ENCODE data around the gene LETM1. TPM values are rescaled to one million over a fixed set of nuclear protein-coding genes. Genes with fewer than 3 reads are reported as not detected.

The LETM1 gene
- total and polyA plus RNA-seq, 2 of the 13 experiments (the other 11 are each of a cell fraction or from before 2014, with no cell fraction given): 9.7 to 41.6 TPM

DNA sequence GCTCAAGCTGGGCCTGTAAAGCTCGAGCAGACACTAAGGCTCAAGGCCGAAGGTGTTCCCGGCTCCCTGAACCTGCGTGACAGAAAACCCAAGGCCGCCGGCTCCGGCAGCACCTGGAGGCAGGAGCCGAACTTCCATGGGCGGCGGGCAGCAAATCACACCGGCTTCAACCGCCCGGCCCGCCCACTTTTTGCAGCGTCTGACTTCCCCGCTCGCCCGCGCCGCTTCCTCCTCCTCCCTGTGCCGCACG lies 14.3 kb upstream of the LETM1 start (continued):
- TF ChIP-seq HNF1A (IDR thresholded peaks at IDR 0.05; ENCODE audit: low read depth): no peak
- no peak for TF ChIP-seq HNF1A (CRISPR knock-in tag; IDR thresholded peaks at IDR 0.05; ENCODE audit: borderline replicate concordance)
- 0 out of 2 replicates have a peak, but pooled peaks have one; percentile 68 for TF ChIP-seq ZNF619 (CRISPR knock-in tag; IDR thresholded peaks at IDR 0.05)
- TF ChIP-seq LCORL (IDR thresholded peaks at IDR 0.05): no peak
- 0 out of 2 replicates have a peak, but pooled peaks have one; percentile 52 for TF ChIP-seq LCORL (CRISPR knock-in tag; IDR thresholded peaks at IDR 0.05)
- no peak for TF ChIP-seq TARDBP (CRISPR knock-in tag; IDR thresholded peaks at IDR 0.05)
- TF ChIP-seq NKX3-1 (CRISPR knock-in tag; IDR thresholded peaks at IDR 0.05): no peak
- TF ChIP-seq, protein P1, sequence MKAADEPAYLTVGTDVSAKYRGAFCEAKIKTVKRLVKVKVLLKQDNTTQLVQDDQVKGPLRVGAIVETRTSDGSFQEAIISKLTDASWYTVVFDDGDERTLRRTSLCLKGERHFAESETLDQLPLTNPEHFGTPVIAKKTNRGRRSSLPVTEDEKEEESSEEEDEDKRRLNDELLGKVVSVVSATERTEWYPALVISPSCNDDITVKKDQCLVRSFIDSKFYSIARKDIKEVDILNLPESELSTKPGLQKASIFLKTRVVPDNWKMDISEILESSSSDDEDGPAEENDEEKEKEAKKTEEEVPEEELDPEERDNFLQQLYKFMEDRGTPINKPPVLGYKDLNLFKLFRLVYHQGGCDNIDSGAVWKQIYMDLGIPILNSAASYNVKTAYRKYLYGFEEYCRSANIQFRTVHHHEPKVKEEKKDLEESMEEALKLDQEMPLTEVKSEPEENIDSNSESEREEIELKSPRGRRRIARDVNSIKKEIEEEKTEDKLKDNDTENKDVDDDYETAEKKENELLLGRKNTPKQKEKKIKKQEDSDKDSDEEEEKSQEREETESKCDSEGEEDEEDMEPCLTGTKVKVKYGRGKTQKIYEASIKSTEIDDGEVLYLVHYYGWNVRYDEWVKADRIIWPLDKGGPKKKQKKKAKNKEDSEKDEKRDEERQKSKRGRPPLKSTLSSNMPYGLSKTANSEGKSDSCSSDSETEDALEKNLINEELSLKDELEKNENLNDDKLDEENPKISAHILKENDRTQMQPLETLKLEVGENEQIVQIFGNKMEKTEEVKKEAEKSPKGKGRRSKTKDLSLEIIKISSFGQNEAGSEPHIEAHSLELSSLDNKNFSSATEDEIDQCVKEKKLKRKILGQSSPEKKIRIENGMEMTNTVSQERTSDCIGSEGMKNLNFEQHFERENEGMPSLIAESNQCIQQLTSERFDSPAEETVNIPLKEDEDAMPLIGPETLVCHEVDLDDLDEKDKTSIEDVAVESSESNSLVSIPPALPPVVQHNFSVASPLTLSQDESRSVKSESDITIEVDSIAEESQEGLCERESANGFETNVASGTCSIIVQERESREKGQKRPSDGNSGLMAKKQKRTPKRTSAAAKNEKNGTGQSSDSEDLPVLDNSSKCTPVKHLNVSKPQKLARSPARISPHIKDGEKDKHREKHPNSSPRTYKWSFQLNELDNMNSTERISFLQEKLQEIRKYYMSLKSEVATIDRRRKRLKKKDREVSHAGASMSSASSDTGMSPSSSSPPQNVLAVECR (CRISPR knock-in tag; IDR thresholded peaks at IDR 0.05; ENCODE audit: borderline replicate concordance): no peak
- peak; percentile 78 for TF ChIP-seq SP5 (CRISPR knock-in tag; IDR thresholded peaks at IDR 0.05; ENCODE audit: borderline replicate concordance, low read depth)
- TF ChIP-seq ZBTB8A (CRISPR knock-in tag; IDR thresholded peaks at IDR 0.05; ENCODE audit: borderline replicate concordance, low read depth): no peak
- TF ChIP-seq ZNF792 (CRISPR knock-in tag; IDR thresholded peaks at IDR 0.05): peak; percentile 51
- no peak for TF ChIP-seq NR2F1 (CRISPR knock-in tag; IDR thresholded peaks at IDR 0.05)
- TF ChIP-seq ZNF12 (CRISPR knock-in tag; IDR thresholded peaks at IDR 0.05): no peak
- no peak for TF ChIP-seq SETDB1 (CRISPR knock-in tag; IDR thresholded peaks at IDR 0.05; ENCODE audit: borderline replicate concordance)
- TF ChIP-seq TERF1 (CRISPR knock-in tag; IDR thresholded peaks at IDR 0.05): no peak
- TF ChIP-seq SOX6 (IDR thresholded peaks at IDR 0.05): no peak
- TF ChIP-seq SOX6 (CRISPR knock-in tag; IDR thresholded peaks at IDR 0.05): 0 out of 2 replicates have a peak, but pooled peaks have one; percentile 41
- peak; percentile 63 for TF ChIP-seq AGO1 (IDR thresholded peaks at IDR 0.05; ENCODE audit: low read depth, low read length, poor library complexity, severe bottlenecking)
- no peak for TF ChIP-seq PRDM15 (CRISPR knock-in tag; IDR thresholded peaks at IDR 0.05)
